ENCODE results near the gene VAPA.
"Not testable (repeated sequence)": the region's sequence is repeated elsewhere in the genome, so short reads cannot be mapped to it uniquely, and the experiment has no call there.

Gene VAPA

DNA sequence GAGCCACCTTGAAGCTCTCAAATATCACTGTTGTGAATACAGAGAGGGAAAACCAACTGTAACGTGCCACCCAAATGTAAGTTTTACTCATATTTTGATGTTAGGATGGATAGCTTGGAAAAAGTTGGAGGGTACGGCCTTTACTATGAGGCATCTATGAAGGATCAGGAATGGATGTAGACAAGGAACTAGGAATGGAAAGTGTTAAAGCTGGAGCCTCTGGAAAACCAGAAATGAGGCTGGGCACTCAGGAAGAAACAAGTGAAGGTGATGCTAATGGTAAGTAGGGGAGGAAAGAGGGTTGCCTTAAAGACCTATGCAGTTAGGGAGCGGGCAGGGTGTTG is 27.8 kb upstream of the VAPA start:
- DNase-seq: no peak

DNA sequence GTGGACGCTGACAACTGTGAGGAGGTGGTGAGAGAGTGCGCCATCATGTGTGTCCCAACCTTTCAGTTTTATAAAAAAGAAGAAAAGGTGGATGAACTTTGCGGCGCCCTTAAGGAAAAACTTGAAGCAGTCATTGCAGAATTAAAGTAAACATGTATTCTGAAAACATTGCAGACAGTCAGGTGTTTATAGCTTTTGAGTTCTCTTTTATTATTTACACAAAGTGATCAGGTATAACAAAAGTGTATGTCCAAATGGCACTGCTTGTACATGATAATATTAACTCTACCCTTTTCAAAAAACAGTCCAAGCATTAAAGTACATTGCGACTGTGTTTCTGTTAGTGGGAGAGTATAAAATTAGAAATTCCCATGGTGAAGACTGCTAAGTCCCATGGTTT is 25.8 kb upstream of the VAPA start:
- no peak for DNase-seq

DNA sequence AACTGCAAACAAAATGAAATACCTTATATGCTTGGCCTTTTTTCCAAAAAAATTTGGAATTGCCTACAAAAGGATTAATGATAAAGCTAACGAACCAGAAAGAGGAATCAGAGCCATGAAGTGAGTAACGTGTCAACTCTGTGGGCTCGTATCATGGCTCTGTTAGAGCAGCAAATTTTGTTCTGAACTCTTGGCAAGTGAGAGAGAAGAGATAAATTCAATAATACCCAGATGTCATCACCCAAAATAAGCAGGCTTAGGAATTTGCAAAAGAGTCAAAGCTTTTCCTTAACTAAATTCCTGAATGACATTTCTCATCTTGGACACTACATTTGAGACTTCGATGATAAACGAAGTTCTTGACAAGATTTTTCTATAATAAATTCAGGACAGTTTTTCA is 23.6 kb upstream of the VAPA start:
- no peak for DNase-seq

DNA sequence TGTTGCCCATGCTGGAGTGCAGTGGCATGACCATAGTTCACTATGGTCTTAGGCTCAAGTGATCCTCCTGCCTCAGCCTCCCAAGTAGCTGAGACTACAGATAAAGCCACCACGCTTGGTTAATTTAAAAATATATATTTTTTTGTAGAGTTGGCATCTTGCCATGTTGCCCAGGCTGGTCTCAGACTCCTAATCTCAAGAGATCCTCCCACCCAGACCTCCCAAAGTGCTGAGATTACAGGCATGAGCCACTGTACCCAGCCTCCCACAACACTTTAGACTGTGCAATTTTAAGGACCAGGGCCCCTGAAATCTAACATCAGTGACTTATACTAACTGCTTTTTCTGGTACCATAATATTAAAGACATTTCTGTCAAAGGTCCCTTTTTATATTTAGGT is 22.9 kb upstream of the VAPA start:
- DNase-seq: no peak

DNA sequence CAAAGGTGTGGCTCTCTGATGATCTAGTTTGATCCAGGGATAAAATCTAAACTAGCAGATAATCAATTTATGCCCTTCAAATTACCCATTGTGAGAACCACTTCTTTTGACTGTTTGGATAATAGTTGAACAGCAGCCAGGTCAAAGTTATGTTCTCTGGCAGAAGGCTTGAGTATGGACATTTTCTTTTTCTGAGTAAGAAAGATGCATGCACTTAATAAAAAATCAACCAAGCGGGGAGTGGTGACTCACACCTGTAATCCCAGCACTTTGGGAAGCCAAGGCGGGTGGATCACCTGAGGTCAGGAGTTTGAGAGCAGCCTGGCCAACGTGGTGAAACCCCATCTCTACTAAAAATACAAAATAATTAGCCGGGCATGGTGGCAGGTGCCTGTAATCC is 22.3 kb upstream of the VAPA start:
- DNase-seq: not testable (repeated sequence)

DNA sequence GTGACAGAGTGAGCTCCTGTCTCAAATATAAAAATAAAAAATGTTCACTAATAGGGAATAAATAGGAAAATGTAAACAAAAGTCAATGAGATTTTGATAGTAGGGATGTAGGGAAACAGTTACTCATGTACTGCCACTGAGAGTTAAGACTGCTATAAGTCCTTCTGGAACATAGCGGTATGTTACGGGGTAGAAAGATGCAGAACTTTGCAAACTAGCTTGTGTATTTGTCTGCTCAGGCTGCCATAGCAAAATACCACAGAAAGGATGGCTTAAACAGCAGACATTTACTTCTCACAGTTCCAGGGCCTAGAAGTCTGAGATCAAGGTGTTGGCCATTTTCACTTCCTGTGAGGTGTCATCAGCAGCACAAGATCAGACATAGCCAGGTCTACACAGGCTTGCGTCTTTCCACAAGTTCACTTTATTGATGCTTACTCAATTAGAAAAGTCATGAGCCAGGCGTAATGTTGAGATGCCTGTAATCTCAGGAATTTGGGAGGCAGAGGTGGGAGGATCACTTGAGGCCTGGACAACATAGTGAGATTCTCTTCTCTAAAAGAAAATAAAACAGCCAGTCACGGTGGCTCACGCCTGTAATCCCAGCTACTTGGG is 19.3 kb upstream of the VAPA start:
- no peak for DNase-seq

DNA sequence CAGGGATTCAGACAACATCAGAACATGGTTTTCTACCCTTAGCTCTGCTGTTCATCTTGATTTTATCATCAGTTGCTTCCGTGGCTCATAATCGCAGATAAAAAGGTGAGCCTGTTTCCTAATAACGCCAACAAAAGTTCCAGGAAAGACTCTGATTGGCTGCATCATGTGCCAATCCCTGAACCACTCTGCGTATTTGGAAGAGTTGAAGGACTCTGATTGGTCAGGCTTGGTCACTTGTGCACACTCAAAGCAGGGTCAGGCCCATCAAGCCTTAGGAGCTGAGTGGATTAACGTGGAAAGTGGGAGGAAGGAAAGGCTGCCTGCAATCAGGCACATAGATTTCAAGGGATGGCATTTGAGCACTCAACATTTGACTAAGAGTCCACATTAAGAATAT is 16.7 kb upstream of the VAPA start:
- DNase-seq: no peak

DNA sequence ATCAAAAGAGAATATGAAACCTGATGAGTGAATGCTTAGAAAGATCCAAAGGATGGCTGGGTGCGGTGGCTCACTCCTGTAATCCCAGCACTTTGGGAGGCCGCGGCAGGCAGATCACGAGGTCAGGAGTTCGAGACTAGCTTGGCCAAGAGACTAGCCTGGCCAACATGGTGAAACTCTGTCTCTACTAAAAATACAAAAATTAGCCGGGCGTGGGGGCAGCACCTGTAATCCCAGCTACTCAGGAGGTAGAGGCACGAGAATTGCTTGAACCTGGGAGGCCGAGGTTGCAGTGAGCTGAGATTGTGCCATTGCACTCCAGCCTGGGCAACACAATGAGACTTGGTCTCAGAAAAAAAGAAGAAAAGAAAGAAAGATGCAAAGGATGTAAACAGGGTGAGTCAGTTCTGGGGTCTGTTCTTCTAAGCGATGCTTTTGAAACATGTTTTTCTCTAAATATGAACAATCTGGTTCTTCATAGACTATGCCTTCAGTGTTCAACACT is 16.0 kb upstream of the VAPA start:
- not testable (repeated sequence) for DNase-seq

DNA sequence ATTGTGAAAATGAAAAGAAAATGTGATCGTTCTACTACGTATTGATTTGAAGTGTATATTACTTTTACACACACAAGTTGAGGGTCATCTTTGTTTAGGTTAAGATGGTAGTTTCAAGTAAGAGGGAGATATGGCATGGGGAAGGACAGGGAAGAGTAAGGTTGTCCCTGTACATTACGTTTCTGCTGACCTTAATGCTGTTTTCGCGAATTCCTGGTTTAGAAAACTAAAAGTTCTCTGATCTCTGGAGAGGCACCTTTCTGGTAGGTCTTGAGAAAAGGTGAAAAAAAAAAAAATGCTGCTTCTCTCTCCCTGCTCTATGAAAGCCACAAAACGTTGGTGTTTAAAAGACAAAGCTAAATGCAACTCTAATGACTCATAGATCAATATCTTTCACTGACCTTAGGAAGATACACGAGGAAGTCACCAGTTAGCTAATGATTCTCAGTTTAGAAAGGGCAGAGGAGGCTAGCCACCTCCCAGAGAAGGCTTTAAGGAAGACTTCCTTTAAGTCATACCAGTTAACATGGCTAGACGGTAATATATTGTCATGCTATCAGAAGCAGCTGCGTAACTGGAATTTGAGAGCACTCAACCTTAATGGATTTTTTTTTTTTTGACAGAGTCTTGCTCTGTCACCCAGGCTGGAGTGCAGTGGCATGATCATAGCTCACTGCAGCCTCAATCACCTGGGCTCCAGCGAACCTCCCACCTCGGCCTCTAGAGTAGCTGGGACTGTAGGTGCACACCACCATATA is 14.8 kb upstream of the VAPA start:
- peak; percentile 84 for DNase-seq

DNA sequence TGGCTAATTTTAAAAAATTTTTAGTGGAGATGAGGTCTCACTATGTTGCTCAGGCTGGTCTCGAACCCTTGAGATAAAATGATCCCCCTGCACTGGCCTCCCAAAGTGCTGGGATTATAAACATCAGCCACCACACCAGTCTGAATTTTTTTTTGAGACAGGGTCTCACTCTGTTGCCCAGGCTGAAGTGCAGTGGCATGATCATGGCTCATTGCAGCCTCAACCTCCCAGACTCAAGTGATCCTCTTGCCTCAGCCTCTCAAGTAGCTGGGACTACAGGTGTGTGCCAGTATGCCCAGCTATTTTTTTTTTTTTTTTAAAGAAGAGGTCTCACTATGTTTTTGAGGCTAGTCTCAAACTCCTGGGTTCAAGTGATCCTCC is 14.3 kb upstream of the VAPA start:
- DNase-seq: not testable (repeated sequence)

DNA sequence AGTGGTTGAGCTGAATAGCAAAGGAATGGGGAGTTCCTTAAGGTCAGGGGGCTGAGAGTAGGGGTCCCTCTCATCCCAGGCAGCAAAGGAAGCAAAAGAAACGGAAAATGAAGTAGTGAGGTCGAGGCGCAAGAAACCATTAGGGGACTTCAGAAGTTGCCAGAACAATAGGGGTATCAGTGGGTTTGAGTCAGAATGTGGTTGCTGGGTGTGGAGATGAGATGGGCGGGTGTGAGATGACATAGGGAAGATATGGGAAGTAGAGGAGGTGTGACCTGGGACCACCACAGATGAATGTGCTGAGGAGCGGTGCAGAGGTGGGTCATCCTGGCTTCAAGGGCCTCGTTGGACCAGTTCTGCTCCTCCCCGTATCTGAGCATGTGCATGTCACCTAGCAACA is 13.1 kb upstream of the VAPA start:
- no peak for DNase-seq

DNA sequence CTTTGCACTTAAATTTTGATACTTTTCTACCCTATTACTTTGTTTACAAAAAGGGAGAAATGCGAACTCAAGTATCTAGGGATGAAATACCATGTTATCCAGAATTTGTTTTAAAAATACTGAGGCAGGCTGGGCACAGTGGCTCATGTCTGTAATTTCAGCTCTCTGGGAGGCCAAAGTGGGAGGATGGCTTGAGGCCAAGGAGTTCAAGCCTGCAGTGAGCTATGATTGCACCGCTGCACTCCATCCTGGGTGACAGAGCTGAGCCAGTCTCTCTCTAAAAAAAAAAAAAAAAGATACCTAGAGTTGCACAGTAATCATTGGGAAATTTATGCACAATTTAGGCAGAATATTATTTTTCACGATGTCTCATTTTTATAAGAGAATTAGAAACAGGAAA is 12.4 kb upstream of the VAPA start:
- DNase-seq: no peak

DNA sequence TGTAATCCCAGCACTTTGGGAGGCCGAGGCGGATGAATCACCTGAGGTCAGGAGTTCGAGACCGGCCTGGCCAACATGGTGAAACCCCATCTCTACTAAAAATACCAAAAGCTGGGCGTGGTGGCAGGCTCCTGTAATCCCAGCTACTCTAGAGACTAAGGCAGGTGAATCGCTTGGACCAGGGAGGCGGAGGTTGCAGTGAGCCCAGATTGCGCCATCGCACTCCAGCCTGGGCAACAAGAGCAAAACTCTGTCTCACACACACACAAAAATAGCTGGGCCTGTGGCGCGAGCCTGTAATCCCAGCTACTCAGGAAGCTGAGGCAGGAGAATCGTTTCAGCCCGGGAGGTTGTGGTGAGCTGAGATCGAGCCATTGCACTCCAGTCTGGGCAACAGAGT is 11.6 kb upstream of the VAPA start:
- DNase-seq: not testable (repeated sequence)

DNA sequence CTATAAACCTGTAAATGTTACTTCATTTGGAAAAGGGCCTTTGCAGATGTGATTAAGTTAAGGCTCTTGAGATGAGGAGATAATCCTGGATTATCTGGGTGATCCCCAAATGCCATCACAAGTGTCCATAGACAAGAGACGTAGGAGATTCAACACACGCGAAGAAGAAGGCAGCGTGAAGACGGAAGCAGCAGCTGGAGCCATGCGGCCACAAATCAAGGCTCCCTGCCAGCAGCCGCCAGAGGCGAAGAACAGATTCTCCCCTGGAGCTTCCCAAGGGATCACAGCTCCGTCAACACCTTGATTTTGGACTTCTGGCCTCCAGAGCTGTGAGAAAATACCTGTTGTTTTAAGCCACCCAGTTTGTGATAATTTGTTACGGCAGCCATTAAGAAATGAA is 11.0 kb upstream of the VAPA start:
- DNase-seq: no peak

DNA sequence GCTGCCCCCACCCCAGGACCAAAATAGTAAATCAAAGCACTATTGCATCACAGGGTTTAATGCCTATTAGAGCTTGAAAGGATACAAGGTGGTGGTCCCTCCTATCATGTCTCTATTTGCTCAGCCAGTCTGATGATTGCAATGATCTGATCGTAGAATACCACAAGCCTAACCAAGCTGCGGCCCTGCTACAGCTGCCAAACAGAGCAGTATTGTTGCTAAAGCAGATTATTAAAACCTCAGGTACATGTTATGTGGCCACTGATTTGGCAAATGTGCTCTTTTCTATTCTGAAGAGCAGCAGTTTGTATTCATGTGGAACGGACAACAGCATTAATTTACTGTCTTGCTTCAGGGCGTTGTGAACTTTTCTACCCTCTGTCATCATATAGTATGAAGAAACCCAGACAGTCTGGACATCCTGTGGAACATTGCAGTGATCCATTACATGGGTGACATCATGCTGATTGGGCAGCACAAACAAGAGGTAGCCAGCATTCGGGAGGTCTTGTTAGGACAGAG is 8.4 kb upstream of the VAPA start:
- DNase-seq: no peak

DNA sequence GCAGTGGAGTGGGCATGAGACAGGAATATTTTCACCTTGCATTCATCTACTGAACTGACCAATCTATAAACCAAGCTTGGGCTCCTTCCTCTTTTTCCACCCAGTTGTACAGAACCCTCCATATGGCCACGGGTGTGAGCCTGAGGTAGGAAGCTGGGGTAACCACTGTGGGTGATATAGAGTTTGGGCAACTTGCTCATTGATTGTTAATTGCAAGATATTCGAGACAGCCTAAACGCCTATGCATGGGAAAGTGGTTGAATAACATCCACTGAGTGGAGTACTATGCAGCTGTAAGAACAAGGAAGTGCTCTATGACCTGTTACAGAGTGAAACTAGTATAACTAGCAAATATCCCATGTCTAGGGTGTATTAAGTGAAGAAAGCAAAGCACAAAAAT is 7.3 kb upstream of the VAPA start:
- DNase-seq: peak; percentile 25

DNA sequence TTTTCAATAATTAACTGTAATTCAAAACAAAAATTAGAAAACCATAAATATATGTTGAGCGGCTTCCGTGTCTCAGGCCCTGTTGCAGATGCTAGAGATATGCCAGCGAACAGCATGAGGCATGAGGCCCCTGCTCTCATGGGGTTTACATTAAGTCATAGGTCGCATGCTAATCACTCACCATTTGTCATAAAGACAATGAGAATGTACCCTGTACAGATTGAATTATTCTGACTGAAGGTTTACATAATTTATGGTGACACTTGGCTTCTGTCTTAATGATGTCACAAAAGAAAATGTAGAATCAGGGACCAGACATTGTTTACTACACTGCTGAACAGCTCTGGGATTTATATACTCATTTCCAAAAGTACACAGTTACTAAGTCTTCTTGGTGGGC is 5.9 kb upstream of the VAPA start:
- DNase-seq: no peak

DNA sequence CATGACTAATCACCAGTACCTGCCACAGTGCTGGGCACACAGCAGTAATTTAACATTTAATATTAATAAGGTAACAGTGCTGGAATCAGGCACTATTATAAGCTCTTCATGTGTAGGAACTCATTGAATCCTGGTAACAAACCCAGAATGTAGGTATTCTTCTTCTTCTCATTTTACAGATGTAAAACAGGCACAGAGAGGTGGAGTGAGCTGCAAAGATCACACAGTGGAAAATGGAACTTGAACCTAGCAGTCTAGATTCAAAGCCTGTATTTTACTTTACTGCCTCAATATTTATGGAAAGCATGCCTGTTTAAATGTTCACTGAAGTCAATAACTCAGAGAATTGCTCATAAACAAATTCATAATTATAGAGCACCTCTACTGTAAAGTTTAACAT is 3.7 kb upstream of the VAPA start:
- no peak for DNase-seq

DNA sequence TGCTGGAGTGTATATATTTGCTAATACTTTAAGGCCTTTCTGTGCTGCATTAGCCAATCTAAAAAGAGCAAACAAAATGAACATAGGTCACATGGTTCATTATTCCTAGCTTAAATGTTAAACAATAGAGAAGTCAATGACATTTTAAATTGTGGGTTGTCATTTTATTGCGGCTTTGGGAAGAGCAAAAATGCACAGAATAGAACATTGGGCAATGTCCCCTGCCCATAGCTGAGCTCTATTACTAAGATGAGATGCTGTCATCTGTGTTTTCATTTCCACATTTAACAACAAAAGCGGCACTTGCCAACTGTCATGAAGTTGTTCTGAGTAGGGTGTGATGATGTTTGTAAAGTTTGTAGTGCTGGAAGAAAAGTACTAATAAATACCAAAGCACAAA is 3.2 kb upstream of the VAPA start:
- peak; percentile 15 for DNase-seq

DNA sequence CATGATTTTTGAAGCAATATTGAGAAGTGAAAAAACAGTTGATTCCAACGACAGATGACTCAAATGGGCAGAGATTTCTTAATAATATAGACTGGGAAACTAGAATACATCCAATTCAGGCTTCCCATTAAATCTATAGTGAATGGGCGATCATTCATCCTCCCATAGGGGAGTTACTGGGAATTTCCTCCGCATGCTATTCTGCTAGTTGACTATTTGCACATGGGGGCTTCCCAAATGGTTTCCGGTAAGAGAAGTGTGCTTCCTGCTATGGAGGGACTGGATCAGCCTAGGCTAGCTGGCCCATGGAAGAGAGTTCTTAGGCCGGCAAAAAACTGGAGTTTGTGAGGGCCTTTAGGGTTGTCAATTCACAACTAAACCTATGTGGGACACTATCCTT is 2.6 kb upstream of the VAPA start:
- DNase-seq: no peak

DNA sequence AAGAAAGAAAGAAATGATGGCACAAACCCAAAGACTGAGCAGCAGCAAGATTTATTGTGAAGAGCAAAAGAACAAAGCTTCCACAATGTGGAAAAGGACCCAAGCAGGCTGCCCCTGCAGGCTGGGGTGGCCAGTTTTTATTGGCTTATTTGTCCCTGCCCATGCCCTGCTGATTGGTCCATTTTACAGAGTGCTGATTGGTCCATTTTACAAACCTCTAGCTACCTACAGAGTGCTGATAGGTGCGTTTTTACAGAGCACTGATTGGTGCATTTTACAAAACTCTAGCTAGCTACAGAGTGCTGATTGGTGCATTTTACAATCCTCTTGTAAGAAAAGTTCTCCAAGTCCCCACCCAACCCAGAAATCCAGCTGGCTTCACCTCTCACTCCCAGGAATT is 1.5 kb upstream of the VAPA start:
- not testable (repeated sequence) for DNase-seq

DNA sequence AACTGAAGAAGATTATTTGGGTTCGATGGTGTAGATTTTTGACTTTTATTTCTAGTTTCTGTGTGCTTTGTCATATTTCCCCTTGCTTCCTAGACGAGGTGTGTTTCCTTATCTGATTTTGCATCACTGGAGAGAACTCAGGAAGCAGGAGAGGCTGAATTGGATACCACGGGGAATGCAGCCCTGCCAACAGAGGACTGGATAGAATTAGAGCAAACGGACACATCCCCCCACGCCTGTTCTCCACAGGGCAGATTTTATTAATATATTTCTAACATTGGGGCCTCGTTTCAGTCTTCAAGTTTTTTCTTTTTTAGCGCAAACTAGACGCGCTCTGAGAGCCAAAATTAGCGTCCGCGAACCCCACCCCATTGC is 678 bp upstream of the VAPA start:
- DNase-seq: no peak

DNA sequence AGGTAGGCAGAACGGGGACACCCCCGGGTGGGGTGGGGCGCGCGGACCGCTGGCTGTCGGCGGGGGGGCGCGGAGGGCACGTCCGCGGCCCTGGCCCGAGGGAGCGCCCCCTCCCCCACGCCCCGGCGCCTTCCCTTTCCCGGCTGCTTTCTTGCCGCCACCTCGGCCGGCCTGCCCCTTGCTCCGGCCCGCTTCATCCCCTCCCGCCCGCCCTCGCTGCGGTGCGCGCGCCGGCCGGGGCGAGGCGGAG is 443 bp downstream of the VAPA start:
- DNase-seq: no peak

DNA sequence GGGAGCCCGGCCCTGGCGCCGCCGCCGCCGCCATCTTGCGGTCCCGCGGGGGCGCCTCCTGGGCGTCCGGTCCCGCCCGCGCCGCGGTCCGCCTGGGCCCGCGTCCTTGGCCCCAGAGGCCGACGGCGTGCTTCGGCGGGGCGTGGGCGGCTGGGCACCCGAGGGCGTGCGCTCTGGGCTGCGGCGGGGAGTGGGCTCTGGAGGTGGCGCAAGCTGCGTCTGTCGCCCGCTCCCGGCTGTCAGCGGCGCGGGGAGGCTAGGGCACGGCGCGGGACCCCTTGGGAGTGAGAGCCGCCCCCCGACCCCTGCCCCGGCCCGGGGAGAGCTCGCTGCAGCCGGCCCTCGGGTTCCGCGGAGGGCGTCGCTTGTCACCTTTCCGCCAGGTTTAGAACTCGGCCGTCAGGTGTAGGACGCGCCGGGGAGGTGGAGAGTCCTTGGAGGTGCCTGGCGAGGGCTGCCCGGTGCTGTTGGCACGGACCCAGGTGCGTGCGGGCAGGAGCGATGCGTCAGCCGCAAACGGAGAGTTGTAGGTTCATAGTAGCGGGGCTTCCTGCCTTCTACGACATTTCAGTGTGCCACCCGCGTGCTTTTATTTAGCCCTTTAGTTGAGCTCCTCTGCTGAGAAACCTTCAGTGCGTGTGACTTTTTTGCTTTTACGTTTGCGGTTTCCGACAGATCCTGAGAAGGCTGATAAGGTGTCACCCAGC is 921 bp downstream of the VAPA start:
- no peak for DNase-seq
